Transverse colon (tissue), 3 donors: Measurements from ENCODE around the gene RPE.

Experiments
- CTCF ChIP-seq, 5 experiments: fragments of 200-600 bp in 3 of 5; fragments of 450-650 bp in 2 of 5; sonication (generic) in 3 of 5; IDR thresholded peaks; 1 replicate in 2 of 5; 2 replicates in 3 of 5; pipeline ENCODE4 v1.5.1; 2016 to 2017; ENCODE audit warnings: antibody characterized with exemption in 5 of 5, inconsistent platforms in 3 of 5, mild to moderate bottlenecking in 2 of 5, moderate library complexity in 1 of 5
- POLR2A ChIP-seq: fragments of 450-650 bp; IDR thresholded peaks from one replicate; pipeline ENCODE4 v1.6.1; 2016; ENCODE audit warnings: antibody characterized with exemption, mild to moderate bottlenecking, moderate library complexity

- TF ChIP-seq CTCF (IDR thresholded peaks at IDR 0.05) (no peak), POLR2A (no peak)
These were observed 52.3 kb downstream of the RPE start for GRCh38 chr2:210054696-210055095.
